ENCODE results near the gene CDKN2B.

The CDKN2B gene

GRCh38 chr9:22033012-22033630 is 24.0 kb upstream of the CDKN2B start:
- no peak for DNase-seq (ENCODE audit: low spot score)

DNA sequence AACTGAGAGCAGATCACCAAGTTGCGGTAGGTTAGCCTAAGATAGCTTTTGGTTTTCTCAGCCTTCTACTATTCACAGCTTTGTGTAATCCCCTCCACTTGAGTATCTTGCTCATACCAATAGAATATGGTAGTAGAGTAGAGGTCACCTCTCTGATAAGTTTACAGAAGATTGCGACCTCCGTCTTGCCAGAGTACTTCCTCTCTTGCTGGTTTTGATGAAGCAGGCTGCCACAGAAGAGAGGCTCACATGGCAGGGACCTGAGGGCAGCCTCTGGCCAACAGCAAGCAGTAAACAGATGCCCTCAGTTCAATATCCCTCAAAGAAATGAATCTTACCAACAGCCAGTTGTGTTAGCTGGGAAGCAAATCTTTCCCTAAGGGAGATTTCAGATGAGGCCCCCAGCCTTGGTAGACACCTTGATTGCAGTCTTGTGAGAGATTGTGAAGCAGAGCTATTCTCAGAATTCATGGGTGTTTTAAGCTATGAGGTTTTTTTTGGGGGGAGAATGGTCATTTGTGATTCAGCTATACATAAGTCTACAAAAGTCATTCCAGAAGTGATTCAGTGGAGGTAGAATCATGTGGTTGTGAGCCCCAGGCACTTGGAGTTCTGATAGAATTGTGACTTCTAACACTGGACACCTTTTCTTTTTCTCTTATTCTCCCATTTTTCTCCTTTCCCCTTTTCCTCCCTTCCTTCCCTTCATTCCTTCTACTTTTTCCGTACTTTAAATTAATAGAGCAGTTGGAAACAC is 22.7 kb upstream of the CDKN2B start:
- no peak for DNase-seq (ENCODE audit: low spot score)

- DNase-seq (ENCODE audit: low spot score): peak; percentile 15
Observed at GRCh38 chr9:22030101-22030598, 21.0 kb upstream of the CDKN2B start.

DNA sequence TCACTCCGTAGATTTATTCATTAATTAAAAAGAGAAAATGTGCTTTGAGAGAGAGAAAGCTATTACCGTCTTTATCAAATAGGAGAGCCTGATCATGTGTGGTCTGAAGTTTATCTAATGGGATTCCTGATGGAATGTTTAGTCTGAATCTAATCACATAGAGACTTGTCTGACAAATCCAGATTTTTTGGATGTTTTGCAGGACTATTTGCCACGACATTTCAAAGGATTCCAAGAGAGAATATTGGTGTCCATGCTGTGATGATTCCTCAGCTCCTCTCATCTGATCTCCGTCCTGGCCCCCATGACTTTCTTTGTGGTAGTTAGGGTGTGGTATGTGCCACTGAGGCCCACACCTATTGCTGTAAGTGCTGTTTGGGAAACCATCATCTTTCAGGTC is 20.1 kb upstream of the CDKN2B start:
- DNase-seq (ENCODE audit: low spot score): no peak

DNA sequence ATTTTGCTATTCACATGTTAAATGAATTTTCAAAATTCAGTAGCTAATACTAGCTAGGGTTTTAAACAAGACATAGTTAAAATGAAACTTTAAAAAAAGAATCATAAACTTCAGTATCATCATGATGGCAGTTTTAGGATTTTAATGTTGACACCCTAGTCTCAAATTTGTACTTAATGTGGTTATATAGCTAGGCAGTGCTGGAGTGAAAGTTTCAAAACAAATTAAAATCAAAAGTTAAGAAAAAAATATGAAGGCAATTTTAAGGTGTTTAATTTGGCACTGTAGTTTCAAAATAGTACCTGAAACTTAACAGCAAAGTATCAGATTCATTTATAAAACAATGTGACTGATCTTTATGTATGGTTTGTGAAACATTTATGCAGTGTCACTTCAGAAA is 19.3 kb upstream of the CDKN2B start:
- no peak for DNase-seq (ENCODE audit: low spot score)

DNA sequence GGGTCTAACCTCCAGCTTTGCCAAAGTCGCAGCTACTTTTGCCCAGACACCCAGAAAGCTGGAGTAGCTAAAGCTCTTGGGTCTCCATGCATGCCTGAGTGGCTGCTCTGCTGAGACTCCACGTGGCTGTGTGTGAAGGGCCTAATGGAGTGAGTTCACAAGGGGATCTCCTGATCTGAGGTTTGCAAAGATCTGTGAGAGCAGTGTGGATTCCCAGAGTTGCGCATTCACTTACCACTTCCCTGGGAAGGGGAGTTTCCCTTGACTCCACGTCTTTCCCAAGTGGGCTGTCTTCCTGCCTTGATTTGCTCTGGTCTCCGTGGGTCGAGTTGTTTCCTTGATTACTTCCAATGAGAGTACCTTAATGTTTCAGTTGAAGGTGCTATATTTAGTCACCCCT is 17.6 kb upstream of the CDKN2B start:
- DNase-seq (ENCODE audit: low spot score): no peak

DNA sequence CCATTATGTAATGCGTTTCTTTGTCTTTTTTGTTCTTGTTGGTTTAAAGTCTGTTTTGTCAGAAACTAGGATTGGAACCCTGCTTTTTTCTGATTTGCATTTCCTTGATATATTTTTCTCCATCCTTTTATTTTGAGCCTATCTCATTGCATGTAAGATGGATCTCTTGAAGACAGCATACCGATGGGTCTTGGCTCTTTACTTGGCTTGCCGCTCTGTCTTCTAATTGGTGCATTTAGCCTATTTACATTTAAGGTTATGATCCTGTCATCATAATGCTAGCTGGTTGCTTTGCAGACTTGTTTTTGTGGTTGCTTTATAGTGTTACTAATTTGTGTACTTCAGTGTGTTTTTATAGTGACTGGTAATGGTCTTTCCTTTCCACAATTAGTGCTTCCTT is 13.3 kb upstream of the CDKN2B start:
- no peak for DNase-seq (ENCODE audit: low spot score)

DNA sequence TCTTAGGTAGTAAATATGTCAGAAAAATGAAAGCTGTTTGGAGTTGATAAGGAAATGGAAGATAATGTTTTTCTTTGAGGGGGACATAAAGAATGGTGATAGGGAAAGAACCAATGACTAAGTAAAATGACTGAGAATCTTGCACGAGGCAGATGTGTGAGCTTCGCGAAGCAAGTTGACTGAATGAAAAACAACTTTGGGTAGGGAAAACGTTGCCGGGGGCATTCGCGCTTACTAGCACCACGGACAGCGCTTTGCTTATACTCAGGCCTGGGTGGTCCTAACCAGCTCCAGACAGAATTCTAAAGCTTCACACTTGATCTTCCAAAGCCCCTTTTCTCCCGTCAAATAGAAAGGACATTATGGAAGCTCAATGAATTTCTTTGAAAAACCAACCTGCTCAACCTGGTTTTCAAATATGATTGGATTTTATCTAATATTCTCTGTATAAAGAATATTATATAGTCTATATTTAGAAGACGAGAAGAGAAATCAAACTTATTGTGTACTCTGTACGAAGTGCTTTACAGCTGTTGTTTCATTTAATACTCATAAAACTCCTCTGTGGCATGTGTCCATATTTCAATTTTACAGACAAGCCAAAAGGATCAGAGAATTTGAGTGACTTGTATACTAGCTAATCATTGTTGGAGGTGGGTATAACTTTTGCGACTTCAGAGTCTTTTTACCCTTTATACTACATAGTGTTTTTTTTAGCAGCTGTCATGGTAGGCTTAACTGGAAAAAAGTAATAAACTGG is 1.9 kb upstream of the CDKN2B start:
- no peak for DNase-seq (ENCODE audit: low spot score)

- DNase-seq (ENCODE audit: low spot score): no peak
Observed at GRCh38 chr9:22009506-22009867, 382 bp upstream of the CDKN2B start.

GRCh38 chr9:22008384-22008716 is 755 bp downstream of the CDKN2B start:
- no peak for DNase-seq (ENCODE audit: low spot score)

- no peak for DNase-seq (ENCODE audit: low spot score)
Observed at GRCh38 chr9:22005702-22006606, 3.2 kb downstream of the CDKN2B start.

DNA sequence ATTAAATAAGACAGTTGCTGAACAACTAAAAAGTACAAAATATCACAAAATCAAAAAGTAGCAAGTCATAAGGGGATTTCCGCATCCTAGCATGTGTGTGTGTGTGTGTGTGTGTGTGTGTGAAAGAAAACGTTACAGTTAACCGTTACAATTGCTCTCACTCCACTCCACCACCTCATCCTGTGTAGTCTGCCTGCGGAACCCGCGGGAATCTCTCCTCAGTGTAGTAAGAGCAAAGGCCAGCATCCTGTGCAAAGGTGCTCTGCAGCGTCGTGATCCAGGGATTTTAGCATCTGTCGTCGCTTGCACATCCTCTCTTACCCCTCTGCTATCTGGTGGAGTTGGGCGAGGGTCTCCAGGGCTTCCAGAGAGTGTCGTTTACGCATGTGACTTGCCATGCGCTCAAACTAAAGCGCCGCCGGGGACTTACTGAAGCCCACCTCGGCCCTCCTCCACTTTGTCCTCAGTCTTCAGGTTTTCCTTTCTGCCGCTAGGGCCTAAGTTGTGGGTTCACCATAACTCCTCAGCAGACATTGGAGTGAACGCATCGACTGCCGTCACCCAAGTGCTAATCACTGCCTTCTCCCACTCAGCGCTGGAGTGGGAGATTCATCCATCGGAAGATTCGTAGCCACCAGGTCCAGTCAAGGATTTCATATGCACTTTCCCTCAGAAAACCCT is 3.9 kb downstream of the CDKN2B start:
- no peak for DNase-seq (ENCODE audit: low spot score)

GRCh38 chr9:22002038-22002437 is 7.1 kb downstream of the CDKN2B start:
- no peak for DNase-seq (ENCODE audit: low spot score)

DNA sequence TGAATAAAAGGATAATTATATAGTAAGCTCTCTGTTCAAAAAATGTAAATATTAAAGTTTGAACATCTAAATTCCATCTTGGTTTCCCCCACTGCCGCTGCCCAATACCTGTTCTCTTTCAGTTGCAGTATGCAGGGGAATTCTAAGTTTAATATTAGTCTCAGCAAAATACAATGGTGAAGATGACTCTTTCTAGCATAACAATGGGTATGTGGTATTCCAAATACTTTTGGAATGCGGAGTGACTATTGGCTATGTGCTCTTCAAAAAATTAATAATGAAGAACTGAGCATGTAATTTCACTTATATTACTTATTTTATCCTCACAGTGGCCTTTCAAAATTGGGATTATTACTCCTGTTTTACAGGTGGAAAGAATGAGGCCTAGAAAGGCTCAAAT is 11.1 kb downstream of the CDKN2B start:
- DNase-seq (ENCODE audit: low spot score): no peak

DNA sequence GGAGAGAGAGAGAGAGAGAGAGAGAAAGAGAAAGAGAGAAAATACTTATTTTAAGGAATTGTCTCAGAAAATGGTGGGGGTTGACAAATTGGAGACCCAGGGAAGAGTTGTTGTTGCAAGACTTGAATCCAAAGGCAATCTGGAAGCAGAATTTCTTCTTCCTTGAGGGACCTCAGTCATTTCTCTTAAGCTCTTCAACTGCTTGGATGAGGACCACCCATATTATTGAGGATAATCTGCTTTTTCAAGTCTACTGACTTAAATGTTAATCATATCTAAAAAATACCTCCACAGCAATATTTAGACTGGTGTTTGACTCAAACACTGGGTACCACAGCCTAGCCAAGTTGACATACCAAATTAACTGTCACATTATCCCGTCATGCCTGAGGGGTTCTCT is 11.6 kb downstream of the CDKN2B start:
- DNase-seq (ENCODE audit: low spot score): no peak

DNA sequence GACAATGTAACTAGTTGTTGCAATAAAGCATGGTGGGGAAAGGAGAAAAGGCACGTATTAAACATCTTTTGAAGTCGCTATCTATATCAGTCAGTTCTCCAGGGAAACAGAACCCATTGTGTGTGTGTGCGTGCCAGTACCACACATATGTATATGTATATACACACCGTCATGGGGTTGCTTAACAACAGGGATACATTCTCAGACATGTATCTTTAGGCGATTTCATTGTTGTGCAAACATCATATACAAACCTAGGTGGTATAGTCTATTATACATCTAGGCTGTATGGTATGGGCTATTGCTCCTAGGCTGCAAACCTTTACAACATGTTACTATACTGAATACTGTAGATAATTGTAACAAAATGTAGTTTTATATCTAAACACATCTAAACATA is 12.2 kb downstream of the CDKN2B start:
- DNase-seq (ENCODE audit: low spot score): no peak

DNA sequence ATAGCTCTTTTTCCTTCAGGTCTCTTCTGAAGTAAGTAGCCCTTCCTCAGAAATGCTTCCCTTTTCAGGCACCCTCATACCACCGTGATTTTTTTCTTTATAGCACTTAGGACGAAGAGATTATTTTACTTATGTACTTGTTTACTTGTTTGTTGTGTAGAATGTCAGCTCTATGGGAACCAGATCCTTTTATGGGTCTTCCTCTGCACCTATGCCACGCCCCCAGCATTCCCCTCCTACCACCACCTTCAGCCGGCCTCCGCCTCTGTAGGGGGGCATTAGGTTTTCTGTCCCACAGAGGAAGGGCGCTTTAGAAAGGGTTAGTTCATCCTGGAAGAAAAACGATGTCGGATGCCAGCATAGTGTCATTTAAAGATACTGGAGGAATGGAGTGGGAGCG is 12.7 kb downstream of the CDKN2B start:
- no peak for DNase-seq (ENCODE audit: low spot score)

- peak; percentile 52 for DNase-seq (ENCODE audit: low spot score)
Observed at GRCh38 chr9:21995666-21996398, 13.3 kb downstream of the CDKN2B start.

- peak; percentile 85 for DNase-seq (ENCODE audit: low spot score)
Observed at GRCh38 chr9:21995006-21995665, 14.0 kb downstream of the CDKN2B start.

DNA sequence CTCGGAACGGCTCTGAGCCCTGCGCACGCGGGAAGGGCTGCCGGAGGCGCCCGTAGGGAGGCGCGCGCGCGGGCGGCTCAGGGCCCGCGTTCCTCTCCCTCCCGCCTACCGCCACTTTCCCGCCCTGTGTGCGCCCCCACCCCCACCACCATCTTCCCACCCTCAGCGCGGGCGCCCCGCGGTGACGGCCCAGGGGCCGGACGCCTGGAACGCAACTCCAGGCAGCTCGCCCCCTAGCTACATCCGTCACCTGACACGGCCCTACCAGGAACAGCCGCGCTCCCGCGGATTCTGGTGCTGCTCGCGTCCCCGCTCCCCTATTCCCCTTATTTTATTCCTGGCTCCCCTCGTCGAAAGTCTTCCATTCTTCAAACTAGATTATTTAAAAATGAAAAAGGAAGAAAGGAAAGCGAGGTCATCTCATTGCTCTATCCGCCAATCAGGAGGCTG is 14.5 kb downstream of the CDKN2B start, which contains the start of gene CDKN2B-AS1:
Gene CDKN2B-AS1, plus strand, starts transcription at position 236 of the 450 bp plus-strand sequence.
- DNase-seq (ENCODE audit: low spot score): peak; percentile 57
